Right ventricle myocardium inferior (tissue), 1 donor: ENCODE results near the gene C10orf67. TPM values are rescaled to one million over a fixed set of nuclear protein-coding genes. Genes with fewer than 3 reads are reported as not detected.
"Not testable (repeated sequence)": the region's sequence is repeated elsewhere in the genome, so short reads cannot be mapped to it uniquely, and the experiment has no call there.

Source experiments
- ATAC-seq: fragments of 200-7000 bp; cut with Tn5 transposase; one replicate; pipeline ENCODE4 v1.9.1; 2020; ENCODE audit warnings: mild to moderate bottlenecking, moderate library complexity
- DNase-seq: peaks from one replicate; pipeline ENCODE4 v3.0.0; 2021; ENCODE audit errors: missing footprints
- intact Hi-C: fragments of 100-400 bp; cut with DNase I; formaldehyde crosslinking; loops from one replicate; pipeline ENCODE4 v1.11.0; 2022
- total RNA-seq: library from RNA; stranded (reverse); fragmentation: NEBNext Ultra II Directional; extraction: Animal tissue kit (Norgen Biotek cat#: 25700); gene quantifications from one replicate; pipeline ENCODE4 v1.2.1, GENCODE V29; 2021
- donor health status: DM: no; HTN: yes; CAD: no; lungs with severe emphysema.

C10orf67 gene
- total RNA-seq, 1 donor from 2014 or later = 0.51 TPM

GRCh38 chr10:23291551-23292334, 52.9 kb downstream of the C10orf67 start:
- DNase-seq = no peak
- ATAC-seq = no peak
- intact Hi-C loops = no loop called here

GRCh38 chr10:23284674-23285335, 59.8 kb downstream of the C10orf67 start:
- ATAC-seq = no peak

GRCh38 chr10:23284155-23284554, 60.4 kb downstream of the C10orf67 start:
- intact Hi-C loops = loop anchor here (10.0 kb wide), 1 partner anchor 119 kb away; no protein-coding TSS in a partner anchor
- ATAC-seq (no peak), DNase-seq (no peak)

More at GRCh38 chr10:23284674-23285335, 59.8 kb downstream of the C10orf67 start:
- intact Hi-C loops = loop anchor here (10.0 kb wide), 1 partner anchor 120 kb away; no protein-coding TSS in a partner anchor
- DNase-seq = no peak

- DNase-seq (no peak), ATAC-seq (no peak)
- intact Hi-C loops = loop anchor here (10.0 kb wide), 1 partner anchor 119 kb away; no protein-coding TSS in a partner anchor
Observed at GRCh38 chr10:23283680-23284079, 60.9 kb downstream of the C10orf67 start.

- no peak for ATAC-seq
- intact Hi-C loops = loop anchor here (10.0 kb wide), 1 partner anchor 116 kb away; no protein-coding TSS in a partner anchor
- no peak for DNase-seq
Observed at GRCh38 chr10:23281044-23281433, 63.6 kb downstream of the C10orf67 start.

- intact Hi-C loops = loop anchor here (10.0 kb wide), 1 partner anchor 116 kb away; no protein-coding TSS in a partner anchor
- DNase-seq = no peak
- no peak for ATAC-seq
Observed at GRCh38 chr10:23280419-23281043, 64.1 kb downstream of the C10orf67 start.

- ATAC-seq (no peak), DNase-seq (no peak)
- intact Hi-C loops = no loop called here
Observed at GRCh38 chr10:23275355-23275754, 69.2 kb downstream of the C10orf67 start.

- DNase-seq, ATAC-seq, intact Hi-C loops: not testable (repeated sequence)
Observed at GRCh38 chr10:23274179-23274578, 70.4 kb downstream of the C10orf67 start.

- ATAC-seq = no peak
- intact Hi-C loops = no loop called here
- no peak for DNase-seq
Observed at GRCh38 chr10:23270531-23270930, 74.1 kb downstream of the C10orf67 start.

GRCh38 chr10:23263441-23264164, 81.0 kb downstream of the C10orf67 start:
- DNase-seq (no peak), ATAC-seq (no peak)

GRCh38 chr10:23262928-23263327, 81.7 kb downstream of the C10orf67 start:
- DNase-seq (no peak), ATAC-seq (no peak)
- intact Hi-C loops = no loop called here

More at GRCh38 chr10:23263441-23264164, 81.0 kb downstream of the C10orf67 start:
- intact Hi-C loops = no loop called here

- ATAC-seq (no peak), DNase-seq (no peak)
- intact Hi-C loops = no loop called here
Observed at GRCh38 chr10:23258516-23258915, 86.1 kb downstream of the C10orf67 start.

GRCh38 chr10:23253780-23254179, 90.8 kb downstream of the C10orf67 start:
- intact Hi-C loops = no loop called here
- no peak for DNase-seq

GRCh38 chr10:23252859-23253258, 91.7 kb downstream of the C10orf67 start:
- DNase-seq, intact Hi-C loops, ATAC-seq: not testable (repeated sequence)

More at GRCh38 chr10:23253780-23254179, 90.8 kb downstream of the C10orf67 start:
- ATAC-seq = no peak

GRCh38 chr10:23241779-23242178, 102.8 kb downstream of the C10orf67 start:
- ATAC-seq, intact Hi-C loops, DNase-seq: not testable (repeated sequence)

- intact Hi-C loops = no loop called here
Observed at GRCh38 chr10:23238015-23238414, 106.6 kb downstream of the C10orf67 start.

GRCh38 chr10:23230582-23230981, 114.0 kb downstream of the C10orf67 start:
- intact Hi-C loops = no loop called here
- no peak for ATAC-seq
- DNase-seq = no peak

More at GRCh38 chr10:23238015-23238414, 106.6 kb downstream of the C10orf67 start:
- DNase-seq (no peak), ATAC-seq (no peak)

- DNase-seq = no peak
- intact Hi-C loops = no loop called here
- no peak for ATAC-seq
Observed at GRCh38 chr10:23217471-23217870, 127.1 kb downstream of the C10orf67 start.
